Uterus (tissue), 4 donors: ENCODE results near the gene RHO. TPM values are rescaled to one million over a fixed set of nuclear protein-coding genes. Genes with fewer than 3 reads are reported as not detected.

Source experiments
- DNase-seq, 2 donors: peaks; one replicate each; pipeline ENCODE4 v3.0.0-alpha.2; 2019 to 2020
- H3K27ac ChIP-seq, 2 donors: fragments of 200-600 bp; sonication (generic); 1 replicate in 1 of 2; 2 replicates in 1 of 2; pipeline ENCODE4 v1.5.1; 2016 to 2018
- H3K27me3 ChIP-seq, 2 donors: fragments of 200-600 bp; sonication (generic); one replicate each; pipeline ENCODE4 v1.5.1; 2018 to 2019; ENCODE audit warnings: control low read depth in 1 of 2
- H3K36me3 ChIP-seq, 2 donors: fragments of 200-600 bp; sonication (generic); one replicate each; pipeline ENCODE4 v1.5.1; 2019; ENCODE audit warnings: control low read depth in 1 of 2
- H3K4me1 ChIP-seq, 2 donors: fragments of 200-600 bp; sonication (generic); one replicate each; pipeline ENCODE4 v1.5.1; 2018 to 2019; ENCODE audit warnings: control low read depth in 1 of 2
- H3K4me3 ChIP-seq, 2 donors: fragments of 200-600 bp; sonication (generic); 1 replicate in 1 of 2; 2 replicates in 1 of 2; pipeline ENCODE4 v1.5.1; 2018 to 2019; ENCODE audit warnings: mild to moderate bottlenecking in 1 of 2
- H3K9me3 ChIP-seq, 2 donors: fragments of 200-600 bp; sonication (generic); one replicate each; pipeline ENCODE4 v1.5.1; 2019; ENCODE audit warnings: control low read depth in 1 of 2
- CTCF ChIP-seq, 4 experiments: fragments of 200-600 bp in 2 of 4; fragments of 450-650 bp in 2 of 4; sonication (generic) in 2 of 4; IDR thresholded peaks; one replicate each; pipeline ENCODE4 v1.5.1; 2016 to 2019; ENCODE audit warnings: antibody characterized with exemption in 4 of 4, mild to moderate bottlenecking in 2 of 4, moderate library complexity in 1 of 4
- POLR2A ChIP-seq, 2 donors: fragments of 450-650 bp; IDR thresholded peaks; one replicate each; pipeline ENCODE4 v1.6.1; 2016; ENCODE audit warnings: antibody characterized with exemption in 2 of 2, mild to moderate bottlenecking in 1 of 2, moderate library complexity in 1 of 2
- intact Hi-C: fragments of 100-400 bp; cut with DNase I; formaldehyde crosslinking; loops from one replicate; pipeline ENCODE4 v1.15.1; 2023; ENCODE audit warnings: low total_unique reads
- total RNA-seq, 4 donors: library from RNA; depleted of rRNA in 3 of 4; stranded (reverse); fragments of >200 nt in 3 of 4; gene quantifications; one replicate each; pipeline versions ENCODE4 v1.1.0 to v1.2.4, GENCODE V29; 2014 to 2023
- donor health status: DM: yes; HTN: yes; CAD: no.

The RHO gene
- total RNA-seq, 4 donors from 2014 or later: 0.34 TPM; not detected in 3

- Histone ChIP-seq H3K27me3 (no peaks in the 10 kb centered on the region), H3K27ac (no peak overlapping the region), H3K4me3 (no peak overlapping the region), H3K36me3 (no peaks in the 10 kb centered on the region), H3K4me1 (no peaks in the 10 kb centered on the region), H3K9me3 (no peaks in the 10 kb centered on the region)
- TF ChIP-seq POLR2A (IDR thresholded peaks at IDR 0.05): no peak
- no peak for TF ChIP-seq CTCF (IDR thresholded peaks at IDR 0.05)
- DNase-seq: no peak
- intact Hi-C loops: no loop called here
Measured at GRCh38 chr3:129518581-129518980, 9.9 kb upstream of the RHO start.

DNA sequence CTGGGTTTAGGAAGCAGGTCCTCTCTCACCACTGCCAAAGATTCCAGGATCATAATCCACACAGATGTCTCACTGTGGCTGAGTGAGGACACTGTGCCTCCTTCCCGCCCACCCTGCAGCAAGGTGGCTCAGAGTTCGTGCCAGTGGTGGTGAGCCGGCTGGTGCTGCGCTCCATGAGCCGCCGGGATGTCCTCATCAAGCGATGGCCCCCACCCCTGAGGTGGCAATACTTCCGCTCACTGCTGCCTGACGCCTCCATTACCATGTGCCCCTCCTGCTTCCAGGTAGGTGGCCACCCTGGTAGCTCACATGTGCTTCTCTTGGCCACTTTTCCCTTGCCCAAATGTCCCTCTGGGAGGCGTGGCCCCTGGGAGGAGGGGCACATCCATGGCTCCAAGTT lies 9.0 kb upstream of the RHO start:
- H3K27me3 ChIP-seq: no peaks in the 10 kb centered on the region
- TF ChIP-seq POLR2A (IDR thresholded peaks at IDR 0.05): no peak
- TF ChIP-seq CTCF (IDR thresholded peaks at IDR 0.05): no peak
- intact Hi-C loops: no loop called here
- H3K4me3 ChIP-seq: no peak overlapping the region
- DNase-seq: no peak
- no peaks in the 10 kb centered on the region for H3K9me3 ChIP-seq
- H3K4me1 ChIP-seq: no peaks in the 10 kb centered on the region
- H3K36me3 ChIP-seq: no peaks in the 10 kb centered on the region
- H3K27ac ChIP-seq: no peak overlapping the region

DNA sequence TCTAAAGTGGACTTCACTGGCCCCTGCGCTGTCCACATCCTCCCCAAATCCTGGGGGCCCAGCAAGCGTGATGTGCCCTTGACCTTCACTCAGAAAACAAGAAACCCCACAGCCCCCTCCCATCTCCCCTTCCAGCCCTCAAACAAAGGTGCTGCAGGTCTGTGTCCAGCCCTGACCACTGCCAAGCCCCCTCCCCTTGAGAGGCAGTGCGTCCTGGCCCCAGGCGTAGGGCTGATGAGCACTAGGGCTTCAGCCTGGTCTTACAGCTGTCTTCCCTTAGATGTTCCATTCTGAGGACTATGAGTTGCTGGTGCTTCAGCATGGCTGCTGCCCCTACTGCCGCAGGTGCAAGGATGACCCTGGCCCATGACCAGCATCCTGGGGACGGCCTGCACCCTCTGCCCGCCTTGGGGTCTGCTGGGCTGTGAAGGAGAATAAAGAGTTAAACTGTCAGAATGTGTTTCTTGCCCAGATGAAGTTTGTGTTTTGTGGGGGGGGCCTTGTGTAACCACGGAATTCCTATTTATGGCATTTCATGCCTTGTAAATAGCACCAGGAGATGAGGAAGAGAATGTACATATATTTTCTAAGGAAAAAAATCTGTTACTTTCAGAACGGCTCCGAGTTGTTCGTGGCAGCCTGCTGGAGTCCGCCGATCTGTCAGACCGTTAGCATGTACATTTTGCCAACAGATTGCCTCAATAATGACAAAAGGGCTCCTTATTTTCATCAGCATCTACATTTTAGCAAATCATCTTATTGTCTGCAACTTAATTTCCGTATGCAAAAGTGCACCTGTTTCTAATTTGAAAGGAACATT lies 8.3 kb upstream of the RHO start:
- Histone ChIP-seq H3K27me3 (no peaks in the 10 kb centered on the region), H3K27ac (no peak overlapping the region), H3K9me3 (no peaks in the 10 kb centered on the region), H3K36me3 (no peaks in the 10 kb centered on the region), H3K4me3 (no peak overlapping the region), H3K4me1 (no peaks in the 10 kb centered on the region)
- TF ChIP-seq CTCF (IDR thresholded peaks at IDR 0.05) (no peak), POLR2A (IDR thresholded peaks at IDR 0.05) (no peak)
- no peak for DNase-seq
- intact Hi-C loops: no loop called here

DNA sequence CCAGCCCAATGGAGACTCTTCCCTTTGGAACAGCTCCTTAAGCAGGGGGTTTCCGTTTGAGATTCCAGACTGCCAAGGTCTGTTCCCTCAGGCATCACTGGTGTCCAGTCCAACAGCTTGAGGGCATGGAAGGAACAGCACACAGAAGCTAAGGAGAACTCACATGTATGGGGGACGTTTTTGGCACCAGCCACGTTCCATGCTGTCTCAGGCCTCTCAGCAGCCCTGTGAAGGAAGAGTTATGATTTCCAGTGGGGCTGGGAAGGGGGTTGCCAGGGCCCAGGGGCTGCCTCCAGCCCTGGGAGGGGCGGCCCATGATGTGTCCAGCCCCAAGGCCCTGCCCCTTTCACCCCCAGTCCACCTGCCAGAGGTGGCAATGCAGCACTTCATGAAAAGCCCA lies 7.5 kb upstream of the RHO start:
- DNase-seq: no peak
- Histone ChIP-seq H3K4me1 (no peaks in the 10 kb centered on the region), H3K27ac (no peak overlapping the region), H3K27me3 (no peaks in the 10 kb centered on the region), H3K4me3 (no peak overlapping the region), H3K9me3 (no peaks in the 10 kb centered on the region), H3K36me3 (no peaks in the 10 kb centered on the region)
- intact Hi-C loops: no loop called here
- TF ChIP-seq POLR2A (IDR thresholded peaks at IDR 0.05) (no peak), CTCF (IDR thresholded peaks at IDR 0.05) (no peak)

- H3K4me3 ChIP-seq: no peak overlapping the region
Measured at GRCh38 chr3:129521611-129522010, 6.8 kb upstream of the RHO start.

More at GRCh38 chr3:129521611-129522010, 6.8 kb upstream of the RHO start:
- H3K27ac ChIP-seq: no peak overlapping the region
- H3K36me3 ChIP-seq: no peaks in the 10 kb centered on the region
- no peak for TF ChIP-seq CTCF (IDR thresholded peaks at IDR 0.05)
- no peak for TF ChIP-seq POLR2A (IDR thresholded peaks at IDR 0.05)
- intact Hi-C loops: no loop called here
- H3K27me3 ChIP-seq: no peaks in the 10 kb centered on the region
- no peaks in the 10 kb centered on the region for H3K4me1 ChIP-seq
- no peak for DNase-seq
- H3K9me3 ChIP-seq: no peaks in the 10 kb centered on the region
